Thyroid gland (tissue), 4 donors: ENCODE data around the gene ATP6V1C2. TPM values are rescaled to one million over a fixed set of nuclear protein-coding genes. Genes with fewer than 3 reads are reported as not detected.

Experiments used
- DNase-seq, 2 donors: peaks; one replicate each; pipeline ENCODE4 v3.0.0-alpha.2; 2019
- H3K27ac ChIP-seq, 3 donors: fragments of 200-600 bp; sonication (generic); 1 replicate in 2 of 3; 2 replicates in 1 of 3; pipeline ENCODE4 v1.5.1; 2016 to 2019; ENCODE audit warnings: mild to moderate bottlenecking in 1 of 3, moderate library complexity in 1 of 3
- H3K27me3 ChIP-seq: fragments of 200-600 bp; sonication (generic); one replicate; pipeline ENCODE4 v1.5.1; 2019
- H3K36me3 ChIP-seq, 2 donors: fragments of 200-600 bp; sonication (generic); one replicate each; pipeline ENCODE4 v1.5.1; 2016 to 2019
- H3K4me1 ChIP-seq, 2 donors: fragments of 200-600 bp; sonication (generic); one replicate each; pipeline ENCODE4 v1.5.1; 2017 to 2019
- H3K4me3 ChIP-seq, 3 donors: fragments of 200-600 bp; sonication (generic); replicated peaks in 1 of 3; 1 replicate in 2 of 3; 2 replicates in 1 of 3; pipeline ENCODE4 v1.5.1; 2016; ENCODE audit warnings: mild to moderate bottlenecking in 1 of 3
- H3K9me3 ChIP-seq: fragments of 200-600 bp; sonication (generic); one replicate; pipeline ENCODE4 v1.5.1; 2017
- CTCF ChIP-seq, 6 experiments: fragments of 200-600 bp in 3 of 6; fragments of 450-650 bp in 3 of 6; sonication (generic) in 3 of 6; IDR thresholded peaks; one replicate each; pipeline ENCODE4 v1.5.1; 2016 to 2019; ENCODE audit warnings: antibody characterized with exemption in 6 of 6, mild to moderate bottlenecking in 2 of 6, inconsistent platforms in 1 of 6, moderate library complexity in 1 of 6
- POLR2A ChIP-seq, 2 donors: fragments of 450-650 bp; IDR thresholded peaks; one replicate each; pipeline ENCODE4 v1.6.1; 2017; ENCODE audit warnings: antibody characterized with exemption in 2 of 2, mild to moderate bottlenecking in 2 of 2, moderate library complexity in 1 of 2
- WGBS, 2 donors: methylation state at CpG; one replicate each; pipeline ENCODE4 v1.1.5; 2017; 5-methylcytosine and 5-hydroxymethylcytosine counted together
- intact Hi-C: fragments of 100-400 bp; cut with DNase I; formaldehyde crosslinking; loops from one replicate; pipeline ENCODE4 v1.15.1; 2023
- total RNA-seq, 4 donors: library from RNA; depleted of rRNA; stranded (reverse); fragments of >200 nt; gene quantifications; one replicate each; pipeline ENCODE4 v1.2.3, GENCODE V29; 2016

Gene ATP6V1C2
- total RNA-seq, 4 donors from 2014 or later = not detected

GRCh38 chr2:10765461-10765860, 44.0 kb downstream of the ATP6V1C2 start:
- Histone ChIP-seq H3K4me3 (no peak overlapping the region), H3K36me3 (no peaks in the 10 kb centered on the region), H3K4me1 (no peaks in the 10 kb centered on the region), H3K9me3 (no peaks in the 10 kb centered on the region), H3K27ac (no peak overlapping the region), H3K27me3 (no peaks in the 10 kb centered on the region)
- no peak for TF ChIP-seq CTCF (IDR thresholded peaks at IDR 0.05)
- no peak for TF ChIP-seq POLR2A (IDR thresholded peaks at IDR 0.05)
- DNase-seq = no peak
- WGBS, 2 donors = 33 to 34% methylated on average over 1 to 2 of the region's 5 CpGs
- intact Hi-C loops = no loop called here

- WGBS, 2 donors = 95 to 96% methylated on average over 10 to 12 of the region's 12 CpGs
- intact Hi-C loops = no loop called here
- Histone ChIP-seq H3K27me3 (no peaks in the 10 kb centered on the region), H3K4me1 (no peaks in the 10 kb centered on the region), H3K9me3 (no peaks in the 10 kb centered on the region), H3K4me3 (no peak overlapping the region), H3K27ac (no peak overlapping the region), H3K36me3 (no peaks in the 10 kb centered on the region)
- no peak for TF ChIP-seq CTCF (IDR thresholded peaks at IDR 0.05)
- no peak for TF ChIP-seq POLR2A (IDR thresholded peaks at IDR 0.05)
- no peak for DNase-seq
Measured at GRCh38 chr2:10765914-10766313, 44.5 kb downstream of the ATP6V1C2 start.

DNA sequence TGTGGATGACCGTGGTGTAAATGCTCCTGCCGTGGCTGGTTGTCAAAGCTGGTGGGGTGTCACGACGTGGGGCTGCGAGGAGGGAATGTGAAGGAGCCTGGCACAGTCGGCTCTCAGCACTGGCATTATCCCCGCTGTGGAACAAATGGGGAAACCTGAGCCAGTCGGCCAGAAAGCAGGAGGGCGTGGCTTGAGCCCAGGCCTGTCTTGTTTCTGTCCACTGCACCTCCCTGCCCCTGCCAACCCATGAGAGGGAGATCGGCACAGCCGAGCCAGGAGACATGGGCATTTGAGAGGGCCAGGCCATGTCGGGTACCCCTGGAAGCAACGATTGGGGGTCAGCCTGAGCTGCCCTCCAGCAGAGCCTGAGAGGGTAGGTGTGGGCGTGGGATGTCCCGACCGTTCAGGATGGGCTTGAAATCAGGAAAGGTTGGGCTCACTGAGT, 46.7 kb downstream of the ATP6V1C2 start:
- no peaks in the 10 kb centered on the region for H3K4me1 ChIP-seq
- no peaks in the 10 kb centered on the region for H3K36me3 ChIP-seq
- no peaks in the 10 kb centered on the region for H3K9me3 ChIP-seq
- intact Hi-C loops = no loop called here
- no peak for TF ChIP-seq CTCF (IDR thresholded peaks at IDR 0.05)
- TF ChIP-seq POLR2A (IDR thresholded peaks at IDR 0.05) = no peak
- H3K27ac ChIP-seq = no peak overlapping the region
- H3K27me3 ChIP-seq = no peaks in the 10 kb centered on the region
- 61 to 65% methylated on average over 14 to 16 of the region's 16 CpGs for WGBS, 2 donors
- no peak overlapping the region for H3K4me3 ChIP-seq
- no peak for DNase-seq

- Histone ChIP-seq H3K27me3 (no peaks in the 10 kb centered on the region), H3K36me3 (no peaks in the 10 kb centered on the region), H3K4me1 (no peaks in the 10 kb centered on the region), H3K4me3 (no peak overlapping the region), H3K9me3 (no peaks in the 10 kb centered on the region), H3K27ac (no peak overlapping the region)
- TF ChIP-seq CTCF (IDR thresholded peaks at IDR 0.05) = no peak
- TF ChIP-seq POLR2A (IDR thresholded peaks at IDR 0.05) = no peak
- intact Hi-C loops = no loop called here
- 65 to 70% methylated on average over 16 to 19 of the region's 22 CpGs for WGBS, 2 donors
- DNase-seq = no peak
Measured at GRCh38 chr2:10770956-10771750, 49.7 kb downstream of the ATP6V1C2 start.

DNA sequence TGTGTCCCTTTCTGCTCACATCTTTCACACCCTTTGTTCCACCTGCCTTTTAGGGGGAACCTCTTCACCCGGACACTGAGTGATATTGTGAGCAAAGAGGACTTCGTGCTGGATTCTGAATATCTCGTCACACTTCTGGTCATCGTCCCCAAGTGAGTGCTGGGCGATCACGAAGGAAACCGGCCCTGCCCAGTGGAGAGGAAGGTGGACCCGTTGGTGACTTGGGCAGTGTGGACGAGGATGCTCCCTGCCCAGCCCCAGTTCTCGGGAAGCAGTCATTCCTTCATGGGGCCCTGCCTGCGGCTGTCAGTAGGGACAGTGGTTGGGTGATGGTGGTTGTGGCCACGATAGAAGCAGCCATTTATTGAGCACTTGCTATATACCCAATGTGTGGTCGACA, 50.4 kb downstream of the ATP6V1C2 start:
- Histone ChIP-seq H3K9me3 (no peaks in the 10 kb centered on the region), H3K4me3 (no peak overlapping the region), H3K27me3 (no peaks in the 10 kb centered on the region), H3K27ac (no peak overlapping the region), H3K4me1 (no peaks in the 10 kb centered on the region), H3K36me3 (no peaks in the 10 kb centered on the region)
- no peak for DNase-seq
- no peak for TF ChIP-seq POLR2A (IDR thresholded peaks at IDR 0.05)
- TF ChIP-seq CTCF (IDR thresholded peaks at IDR 0.05) = no peak
- WGBS, 2 donors = 83 to 90% methylated on average over 12 to 13 of the region's 13 CpGs
- intact Hi-C loops = no loop called here
